K562 (cell line): ENCODE results near the gene GPR162. TPM values are rescaled to one million over a fixed set of nuclear protein-coding genes. Genes with fewer than 3 reads are reported as not detected.

Experiments used
- BRD4 ChIP-seq: fragments of 200-600 bp; sonication (generic); IDR thresholded peaks from 2 replicates; pipeline ENCODE4 v1.6.1; 2017; ENCODE audit warnings: inconsistent platforms
- EGR1 ChIP-seq: fragments of 450-650 bp; conservative IDR thresholded peaks from 2 replicates; pipeline ENCODE4 v1.6.1; 2017; ENCODE audit warnings: mild to moderate bottlenecking
- HMG20A ChIP-seq: fragments of 450-650 bp; formaldehyde crosslinking; conservative IDR thresholded peaks from 2 replicates; pipeline ENCODE4 v1.4.0; 2020; ENCODE audit warnings: mild to moderate bottlenecking, mixed read lengths
- KLF16 ChIP-seq: IDR thresholded peaks from 2 replicates; pipeline ENCODE4 v1.6.1; 2016; ENCODE audit warnings: antibody characterized with exemption
- NFXL1 ChIP-seq: fragments of 450-650 bp; formaldehyde crosslinking; IDR thresholded peaks from 2 replicates; pipeline ENCODE4 v1.4.0; 2021; ENCODE audit warnings: mild to moderate bottlenecking
- PTTG1 ChIP-seq: fragments of 450-650 bp; IDR thresholded peaks from 2 replicates; pipeline ENCODE4 v1.6.1; 2016; ENCODE audit warnings: low read depth, mild to moderate bottlenecking, missing genetic modification characterization, missing compliant biosample characterization
- RUNX1 ChIP-seq: sonication (generic); IDR thresholded peaks from 2 replicates; pipeline ENCODE4 v1.6.1; 2016; ENCODE audit warnings: antibody characterized with exemption, low read depth
- SIN3B ChIP-seq: fragments of 450-650 bp; IDR thresholded peaks from 2 replicates; pipeline ENCODE4 v1.6.1; 2017; ENCODE audit warnings: low read depth, mild to moderate bottlenecking, moderate library complexity
- SP1 ChIP-seq: sonication (generic); formaldehyde crosslinking; IDR thresholded peaks from 2 replicates; pipeline ENCODE4 v1.8.1; 2022; ENCODE audit warnings: mild to moderate bottlenecking, missing genetic modification reagents
- TAF15 ChIP-seq: fragments of 200-400 bp; formaldehyde crosslinking; IDR thresholded peaks from 2 replicates; pipeline ENCODE4 v1.6.1; 2017; ENCODE audit warnings: mild to moderate bottlenecking, low read depth, low read length, moderate library complexity
- TEAD4 ChIP-seq, 2 experiments: sonication (generic) in 1 of 2; formaldehyde crosslinking in 1 of 2; IDR thresholded peaks; 2 replicates each; pipeline versions ENCODE4 v1.6.1 to v1.8.0; 2012 to 2022; ENCODE audit warnings: borderline replicate concordance in 1 of 2, inconsistent platforms in 1 of 2, low read length in 1 of 2, mild to moderate bottlenecking in 1 of 2, missing genetic modification reagents in 1 of 2
- XRCC4 ChIP-seq: IDR thresholded peaks from one replicate; pipeline ENCODE4 v1.6.1; 2011; ENCODE audit not compliant: insufficient read depth, insufficient read length; ENCODE audit errors: extremely low read depth
- ZC3H8 ChIP-seq: fragments of 450-650 bp; IDR thresholded peaks from 2 replicates; pipeline ENCODE4 v1.6.1; 2017
- ZFX ChIP-seq: sonication (generic); formaldehyde crosslinking; IDR thresholded peaks from 2 replicates; pipeline ENCODE4 v1.8.0; 2022; ENCODE audit warnings: mild to moderate bottlenecking, missing genetic modification reagents, moderate library complexity
- ZNF197 ChIP-seq: fragments of 200-800 bp; sonication (Bioruptor generic); IDR thresholded peaks from 2 replicates; pipeline ENCODE4 v1.6.1; 2016; ENCODE audit warnings: low read depth, missing genetic modification characterization, missing compliant biosample characterization
- ZNF717 ChIP-seq: fragments of 250-450 bp; sonication (Bioruptor Pico); IDR thresholded peaks from 2 replicates; pipeline ENCODE4 v1.5.0; 2021
- polyA plus RNA-seq, 8 experiments: library from polyadenylated mRNA; depleted of rRNA in 4 of 8; stranded (reverse) in 5 of 8; unstranded in 3 of 8; fragments of >200 nt; fragmentation: Nextera tagmentation in 2 of 8; fragmentation: Illumina TruSeq in 1 of 8; extraction: Ambion mirVana in 2 of 8; extraction: Trizol in 1 of 8; gene quantifications; 2 replicates each; pipeline versions ENCODE4 v1.2.1 to v1.2.3, GENCODE V29; 2011 to 2014; ENCODE audit warnings: inconsistent platforms in 1 of 8, missing spikeins in 1 of 8
- total RNA-seq, 7 experiments: library from RNA; depleted of rRNA in 6 of 7; stranded (reverse); fragments of >200 nt in 6 of 7; fragmentation: Illumina TruSeq in 2 of 7; extraction: Trizol in 2 of 7; gene quantifications; 2 replicates each; pipeline versions ENCODE4 v1.2.1 to v1.2.3, GENCODE V29; 2011 to 2021; ENCODE audit warnings: low replicate concordance in 1 of 7
- TF ChIP-seq, protein P1 (sequence below): fragments of 450-650 bp; IDR thresholded peaks from 2 replicates; pipeline ENCODE4 v1.6.1; 2017; ENCODE audit warnings: antibody characterized with exemption
- TF ChIP-seq, protein P2 (sequence below): fragments of 250-450 bp; sonication (Bioruptor Pico); IDR thresholded peaks from 2 replicates; pipeline ENCODE4 v1.8.0; 2021; ENCODE audit warnings: borderline replicate concordance, mild to moderate bottlenecking, moderate library complexity; ENCODE audit not compliant: poor library complexity, severe bottlenecking
- TF ChIP-seq, protein P3 (sequence below): sonication (generic); formaldehyde crosslinking; IDR thresholded peaks from 2 replicates; pipeline ENCODE4 v1.8.0; 2022; ENCODE audit warnings: missing genetic modification reagents, mild to moderate bottlenecking, moderate library complexity, borderline replicate concordance
- TF ChIP-seq, protein P4 (sequence below), 2 experiments: fragments of 250-450 bp in 1 of 2; fragments of 450-650 bp in 1 of 2; sonication (Bioruptor Pico) in 1 of 2; IDR thresholded peaks; 2 replicates each; pipeline versions ENCODE4 v1.6.1 to v1.8.0; 2016 to 2021; ENCODE audit warnings: mild to moderate bottlenecking in 2 of 2, moderate library complexity in 2 of 2, missing compliant biosample characterization in 1 of 2, missing genetic modification characterization in 1 of 2
- TF ChIP-seq, protein P5 (sequence below): IDR thresholded peaks from 2 replicates; pipeline ENCODE4 v1.6.1; 2012; ENCODE audit warnings: low read depth, low read length, improper control_type of control experiment, borderline replicate concordance

Gene GPR162
- total and polyA plus RNA-seq, 9 of the 15 experiments (the other 6 are each of a cell fraction or from before 2014, with no cell fraction given) = 0.65 to 1.8 (median 1.1) TPM; not detected in 2

DNA sequence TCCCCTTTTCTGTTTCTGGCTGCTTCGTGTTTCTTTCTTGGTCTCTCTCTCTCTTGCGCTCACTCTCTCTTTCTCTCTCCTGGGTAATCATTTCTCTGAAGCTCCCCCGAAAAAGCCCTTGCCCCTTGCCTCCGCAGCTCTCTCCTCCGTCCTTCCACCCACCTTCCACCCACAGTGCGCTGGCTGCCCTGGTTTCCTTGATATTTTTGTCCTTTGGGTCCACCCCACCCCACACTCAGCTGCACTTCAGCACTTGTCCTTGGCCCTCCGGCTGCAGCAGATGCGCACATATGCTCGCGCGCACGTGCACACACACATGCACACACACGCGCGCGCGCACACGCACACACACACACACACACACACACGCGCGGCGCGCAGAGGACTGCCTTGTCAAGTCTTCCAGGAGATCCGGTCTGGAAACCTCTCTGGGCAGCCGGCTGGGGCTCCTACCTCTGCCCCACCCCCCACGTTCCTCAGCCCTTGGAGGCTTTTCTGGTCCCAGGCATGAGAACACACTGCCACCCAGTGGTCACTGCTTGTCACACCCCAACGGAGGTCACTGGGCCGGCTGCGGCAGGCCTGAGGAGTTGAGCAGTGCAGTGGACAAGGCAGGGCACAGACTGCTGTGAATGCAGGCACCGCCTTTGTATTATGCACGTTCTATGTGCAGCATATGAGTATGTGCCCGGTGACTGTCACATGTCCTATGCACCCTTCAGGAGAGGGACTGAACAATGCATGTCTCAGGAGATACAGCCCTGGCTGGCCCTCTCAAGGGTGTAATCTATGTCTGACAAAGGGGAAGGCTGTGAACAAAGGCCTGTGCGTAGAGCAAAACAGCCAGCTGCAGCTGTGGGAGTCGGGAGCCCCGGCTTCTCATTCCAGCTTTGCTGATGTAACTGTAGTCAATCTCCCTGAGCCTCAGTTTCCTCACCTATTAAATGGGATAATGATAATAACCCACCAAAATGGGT is 42.8 kb upstream of the GPR162 start (continued):
- TF ChIP-seq TEAD4 (IDR thresholded peaks at IDR 0.05; ENCODE audit: low read length) = no peak; the same call in 1 of the 2 replicates
- no peak for TF ChIP-seq TEAD4 (CRISPR knock-in tag; IDR thresholded peaks at IDR 0.05; ENCODE audit: borderline replicate concordance)
- peak; percentile 62; the same call in 1 of the 2 replicates for TF ChIP-seq SP1 (CRISPR knock-in tag)
- TF ChIP-seq, protein P1, sequence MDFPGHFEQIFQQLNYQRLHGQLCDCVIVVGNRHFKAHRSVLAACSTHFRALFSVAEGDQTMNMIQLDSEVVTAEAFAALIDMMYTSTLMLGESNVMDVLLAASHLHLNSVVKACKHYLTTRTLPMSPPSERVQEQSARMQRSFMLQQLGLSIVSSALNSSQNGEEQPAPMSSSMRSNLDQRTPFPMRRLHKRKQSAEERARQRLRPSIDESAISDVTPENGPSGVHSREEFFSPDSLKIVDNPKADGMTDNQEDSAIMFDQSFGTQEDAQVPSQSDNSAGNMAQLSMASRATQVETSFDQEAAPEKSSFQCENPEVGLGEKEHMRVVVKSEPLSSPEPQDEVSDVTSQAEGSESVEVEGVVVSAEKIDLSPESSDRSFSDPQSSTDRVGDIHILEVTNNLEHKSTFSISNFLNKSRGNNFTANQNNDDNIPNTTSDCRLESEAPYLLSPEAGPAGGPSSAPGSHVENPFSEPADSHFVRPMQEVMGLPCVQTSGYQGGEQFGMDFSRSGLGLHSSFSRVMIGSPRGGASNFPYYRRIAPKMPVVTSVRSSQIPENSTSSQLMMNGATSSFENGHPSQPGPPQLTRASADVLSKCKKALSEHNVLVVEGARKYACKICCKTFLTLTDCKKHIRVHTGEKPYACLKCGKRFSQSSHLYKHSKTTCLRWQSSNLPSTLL = no peak
- no peak for TF ChIP-seq PTTG1 (tag)
- TF ChIP-seq KLF16 = peak; percentile 55; the same call in 1 of the 2 replicates
- TF ChIP-seq HMG20A (CRISPR knock-in tag) = no peak
- TF ChIP-seq, protein P2, sequence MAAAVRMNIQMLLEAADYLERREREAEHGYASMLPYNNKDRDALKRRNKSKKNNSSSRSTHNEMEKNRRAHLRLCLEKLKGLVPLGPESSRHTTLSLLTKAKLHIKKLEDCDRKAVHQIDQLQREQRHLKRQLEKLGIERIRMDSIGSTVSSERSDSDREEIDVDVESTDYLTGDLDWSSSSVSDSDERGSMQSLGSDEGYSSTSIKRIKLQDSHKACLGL (CRISPR knock-in tag) = no peak
- TF ChIP-seq, protein P3, sequence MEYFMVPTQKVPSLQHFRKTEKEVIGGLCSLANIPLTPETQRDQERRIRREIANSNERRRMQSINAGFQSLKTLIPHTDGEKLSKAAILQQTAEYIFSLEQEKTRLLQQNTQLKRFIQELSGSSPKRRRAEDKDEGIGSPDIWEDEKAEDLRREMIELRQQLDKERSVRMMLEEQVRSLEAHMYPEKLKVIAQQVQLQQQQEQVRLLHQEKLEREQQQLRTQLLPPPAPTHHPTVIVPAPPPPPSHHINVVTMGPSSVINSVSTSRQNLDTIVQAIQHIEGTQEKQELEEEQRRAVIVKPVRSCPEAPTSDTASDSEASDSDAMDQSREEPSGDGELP (CRISPR knock-in tag) = peak; percentile 85
- TF ChIP-seq BRD4 = no peak
- no peak for TF ChIP-seq RUNX1
- peak; percentile 55 for TF ChIP-seq EGR1
- TF ChIP-seq NFXL1 = no peak
- peak; percentile 55 for TF ChIP-seq ZFX
- TF ChIP-seq, protein P4, sequence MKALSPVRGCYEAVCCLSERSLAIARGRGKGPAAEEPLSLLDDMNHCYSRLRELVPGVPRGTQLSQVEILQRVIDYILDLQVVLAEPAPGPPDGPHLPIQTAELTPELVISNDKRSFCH (CRISPR knock-in tag; IDR thresholded peaks at IDR 0.05) = no peak
- TF ChIP-seq, protein P4 (tag; IDR thresholded peaks at IDR 0.05) = 0 out of 2 replicates have a peak, but pooled peaks have one; percentile 37
- TF ChIP-seq SIN3B = no peak; the same call in 1 of the 2 replicates
- no peak for TF ChIP-seq ZNF197 (CRISPR knock-in tag)
- TF ChIP-seq, protein P5, sequence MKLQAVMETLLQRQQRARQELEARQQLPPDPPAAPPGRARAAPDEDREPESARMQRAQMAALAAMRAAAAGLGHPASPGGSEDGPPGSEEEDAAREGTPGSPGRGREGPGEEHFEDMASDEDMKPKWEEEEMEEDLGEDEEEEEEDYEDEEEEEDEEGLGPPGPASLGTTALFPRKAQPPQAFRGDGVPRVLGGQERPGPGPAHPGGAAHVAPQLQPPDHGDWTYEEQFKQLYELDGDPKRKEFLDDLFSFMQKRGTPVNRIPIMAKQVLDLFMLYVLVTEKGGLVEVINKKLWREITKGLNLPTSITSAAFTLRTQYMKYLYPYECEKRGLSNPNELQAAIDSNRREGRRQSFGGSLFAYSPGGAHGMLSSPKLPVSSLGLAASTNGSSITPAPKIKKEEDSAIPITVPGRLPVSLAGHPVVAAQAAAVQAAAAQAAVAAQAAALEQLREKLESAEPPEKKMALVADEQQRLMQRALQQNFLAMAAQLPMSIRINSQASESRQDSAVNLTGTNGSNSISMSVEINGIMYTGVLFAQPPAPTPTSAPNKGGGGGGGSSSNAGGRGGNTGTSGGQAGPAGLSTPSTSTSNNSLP = no peak
- TF ChIP-seq ZC3H8 = no peak
- no peak for TF ChIP-seq XRCC4
- no peak for TF ChIP-seq TAF15
- TF ChIP-seq ZNF717 (CRISPR knock-in tag) = no peak
